Hematopoietic multipotent progenitor cell treated with erythropoietin and hydrocortisone succinate and interleukin-3 and kit ligand, for 8 days (in vitro differentiated cells): ENCODE results near the gene SARS2.

ENCODE experiments used
- DNase-seq: peaks from one replicate; pipeline ENCODE4 v3.0.0-alpha.2; 2015

SARS2 gene

DNA sequence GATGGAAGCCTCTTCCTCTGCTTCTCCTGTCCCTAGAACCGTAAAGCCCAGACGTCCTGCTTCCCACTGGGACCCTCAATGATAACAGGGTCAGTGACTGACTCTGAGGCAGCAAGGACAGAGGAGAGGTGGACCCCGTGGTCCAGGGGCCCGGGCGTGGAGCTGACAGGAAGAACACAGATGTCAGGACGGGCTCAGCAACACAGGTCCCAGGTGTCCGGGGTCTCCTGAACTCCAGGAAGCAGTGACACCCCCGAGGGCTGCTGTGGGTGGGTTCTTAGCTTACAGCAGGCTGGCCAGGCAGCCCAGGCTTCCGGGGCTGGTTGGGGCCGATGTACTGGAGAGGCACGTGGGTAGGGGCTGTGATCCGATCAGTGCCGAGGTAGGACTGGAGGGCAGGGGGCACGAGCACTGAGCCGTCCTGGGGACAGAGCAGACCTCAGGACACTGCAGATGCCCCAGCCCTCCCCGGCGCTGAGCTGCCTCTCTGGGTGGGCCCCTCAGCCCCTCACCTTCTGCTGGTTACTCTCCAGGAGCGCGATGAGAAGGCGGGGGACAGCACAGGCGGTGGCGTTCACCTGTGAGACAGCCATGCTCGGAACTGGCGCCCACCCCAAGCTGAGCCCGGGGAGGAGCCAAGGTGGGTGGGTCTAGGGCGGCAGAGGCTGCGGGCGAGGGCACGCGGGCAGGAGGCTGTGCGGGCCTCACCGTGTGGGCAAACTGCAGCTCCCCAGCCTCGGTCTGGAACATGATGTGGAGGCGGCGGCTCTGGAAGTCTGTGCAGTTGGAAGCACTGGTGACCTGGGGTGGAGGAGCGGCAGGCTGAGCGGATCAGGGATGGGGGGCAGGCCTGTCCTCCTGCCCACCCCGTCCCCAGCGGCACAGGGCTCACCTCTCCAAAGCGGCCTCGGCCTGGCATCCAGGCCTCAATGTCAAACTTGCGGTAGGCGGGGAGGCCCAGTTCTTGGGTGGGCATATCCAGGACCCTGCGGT is 14.9 kb downstream of the SARS2 start:
- DNase-seq, result no peak

DNA sequence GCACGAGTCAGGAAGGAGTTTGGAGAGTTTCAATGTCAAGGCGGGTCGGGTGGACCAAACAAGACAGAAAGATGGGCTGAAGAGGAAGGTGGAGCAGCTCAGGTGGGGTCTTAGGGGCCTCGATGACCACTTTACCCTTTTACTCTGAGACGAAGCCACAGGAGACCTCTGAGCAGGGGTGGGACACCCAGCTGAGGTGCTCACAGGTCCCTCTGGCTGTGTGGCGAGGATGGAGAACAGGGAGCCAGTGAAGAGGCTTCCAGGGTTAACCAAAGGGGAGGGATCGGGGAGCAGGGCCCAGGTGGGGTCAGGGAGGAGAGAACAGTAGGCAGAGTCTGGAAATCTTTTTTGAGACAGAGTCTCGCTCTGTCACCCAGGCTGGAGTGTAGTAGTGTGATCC is 16.6 kb downstream of the SARS2 start:
- no peak for DNase-seq

DNA sequence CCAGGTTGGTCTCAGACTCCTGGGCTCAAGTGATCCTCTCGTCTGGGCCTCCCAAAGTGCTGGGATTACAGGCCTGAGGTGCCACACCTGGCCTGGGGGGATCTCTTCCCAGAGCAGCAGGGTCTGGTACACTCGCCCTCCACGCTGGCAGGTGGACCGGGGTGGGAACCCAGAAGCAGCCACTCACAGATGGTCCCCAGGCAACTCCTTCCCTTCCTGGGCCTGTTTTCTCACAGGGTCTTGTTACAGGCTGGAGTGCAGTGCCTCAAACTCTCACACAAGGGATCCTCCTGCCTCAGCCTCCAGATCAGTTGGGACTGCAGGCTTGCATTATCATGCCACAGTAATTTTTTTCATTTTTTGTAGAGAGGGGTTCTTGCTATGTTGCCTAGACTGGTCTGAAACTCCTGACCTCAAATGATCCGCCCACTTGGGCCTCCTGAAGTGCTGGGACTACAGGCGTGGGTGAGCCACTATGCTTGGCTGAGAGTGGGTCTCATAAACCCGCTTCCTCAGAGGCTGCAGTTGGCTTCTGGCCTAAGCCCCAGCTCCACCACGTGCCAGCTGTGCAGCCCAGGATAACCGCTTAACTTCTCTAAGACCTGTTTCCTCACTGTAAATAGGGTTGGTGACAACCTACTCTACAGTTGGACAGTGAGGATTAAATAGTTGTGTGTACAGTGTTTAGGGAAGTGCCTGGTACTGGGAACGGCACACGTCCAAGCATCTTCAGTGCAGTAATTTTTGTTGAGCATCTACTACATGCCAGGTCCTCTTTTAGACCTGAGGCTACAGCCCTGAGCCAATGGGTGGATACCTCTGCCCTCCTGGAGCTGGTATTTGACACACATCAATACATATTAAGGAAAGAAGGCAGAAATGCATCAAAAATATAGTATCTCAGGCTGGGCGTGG is 17.7 kb downstream of the SARS2 start:
- peak; percentile 44 for DNase-seq

DNA sequence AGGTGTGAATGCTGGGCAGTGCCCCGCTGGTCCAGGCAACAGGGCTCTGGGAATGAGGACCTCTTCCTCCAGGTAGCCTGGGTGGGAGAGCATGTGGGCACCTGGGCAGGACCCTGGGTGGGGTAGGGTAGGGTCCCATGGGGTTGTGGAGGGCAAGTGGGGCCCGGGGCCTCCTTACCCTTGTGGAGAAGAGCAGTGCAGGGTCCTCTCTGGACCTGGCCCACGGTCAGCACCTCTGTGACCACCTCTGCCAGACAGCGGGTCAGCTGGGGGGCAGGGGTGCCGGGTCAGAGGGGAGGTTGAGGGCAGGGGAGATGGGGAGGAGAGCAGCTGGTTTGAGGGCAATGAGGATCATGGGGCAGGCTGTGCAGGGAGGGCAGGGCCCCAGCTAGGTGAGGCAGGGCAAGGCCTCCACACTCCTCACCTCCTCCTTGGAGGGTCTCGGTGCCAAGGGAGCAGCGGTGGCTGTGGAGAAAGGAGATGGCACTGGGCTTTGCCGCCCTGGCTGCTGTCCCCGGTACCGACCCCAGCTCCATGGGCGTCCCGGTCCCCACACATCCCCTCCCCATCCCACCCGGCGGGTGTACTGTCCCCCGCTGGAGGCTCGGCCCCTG is 19.1 kb downstream of the SARS2 start:
- DNase-seq, result no peak

DNA sequence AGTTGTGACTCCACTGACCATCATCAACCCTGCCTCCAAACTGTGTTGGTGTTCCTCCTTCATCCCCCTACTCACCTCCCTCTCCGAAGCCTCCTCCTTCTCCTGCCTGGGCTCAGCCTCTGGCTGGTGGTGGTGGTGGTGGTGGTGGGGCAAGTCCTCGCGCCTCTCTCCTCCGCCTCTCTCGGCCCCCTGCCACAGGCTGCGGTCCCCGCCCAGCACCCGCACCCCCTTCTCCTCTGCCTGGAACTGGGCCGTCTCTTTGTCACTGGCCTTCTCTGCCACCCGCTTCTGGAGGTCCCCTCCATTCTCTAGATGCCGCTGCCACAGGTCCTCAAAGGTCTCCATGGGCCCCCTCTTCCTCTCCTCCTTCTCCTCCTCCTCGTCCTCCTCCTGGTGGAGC is 20.1 kb downstream of the SARS2 start:
- no peak for DNase-seq

DNA sequence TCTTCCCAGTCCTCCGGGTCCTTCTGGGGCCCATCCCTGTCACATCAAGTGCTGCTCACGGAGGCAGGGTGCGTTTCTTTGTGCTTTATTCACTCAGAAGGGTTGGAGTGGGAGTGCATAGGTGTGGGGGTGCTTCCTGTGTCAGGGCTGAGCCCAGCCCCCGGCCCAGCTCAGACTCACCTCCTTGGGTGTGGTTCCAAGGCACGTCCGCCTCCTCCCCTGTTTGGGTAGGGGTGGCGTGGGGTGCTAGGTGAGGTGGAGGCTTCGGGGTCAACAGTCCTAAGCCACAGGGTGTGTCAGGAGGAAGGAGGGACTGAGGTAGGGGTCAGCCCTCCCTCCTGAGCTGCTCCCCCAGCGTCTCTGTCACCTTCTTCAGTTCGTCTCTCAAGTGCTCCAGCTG is 21.7 kb downstream of the SARS2 start:
- no peak for DNase-seq

DNA sequence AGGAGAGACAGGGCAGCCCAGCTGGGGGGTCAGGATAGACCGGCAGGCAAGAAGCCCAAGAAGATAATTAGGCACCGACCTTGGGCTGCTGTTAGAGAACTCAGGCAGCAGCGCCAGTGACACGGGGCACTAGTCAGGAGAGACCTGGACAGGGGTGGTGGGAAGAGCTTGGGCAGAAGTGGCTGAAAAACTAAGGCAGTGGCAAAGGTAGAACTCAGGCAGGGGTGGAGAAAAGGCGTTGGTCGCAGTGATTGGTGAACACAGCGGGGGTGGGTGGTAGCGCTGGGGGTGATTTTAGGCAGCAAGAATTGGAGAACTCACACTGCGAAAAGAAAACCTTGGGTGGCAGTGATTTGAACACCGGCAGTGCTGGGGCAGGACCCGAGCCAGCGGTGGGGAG is 22.9 kb downstream of the SARS2 start:
- DNase-seq, result no peak

DNA sequence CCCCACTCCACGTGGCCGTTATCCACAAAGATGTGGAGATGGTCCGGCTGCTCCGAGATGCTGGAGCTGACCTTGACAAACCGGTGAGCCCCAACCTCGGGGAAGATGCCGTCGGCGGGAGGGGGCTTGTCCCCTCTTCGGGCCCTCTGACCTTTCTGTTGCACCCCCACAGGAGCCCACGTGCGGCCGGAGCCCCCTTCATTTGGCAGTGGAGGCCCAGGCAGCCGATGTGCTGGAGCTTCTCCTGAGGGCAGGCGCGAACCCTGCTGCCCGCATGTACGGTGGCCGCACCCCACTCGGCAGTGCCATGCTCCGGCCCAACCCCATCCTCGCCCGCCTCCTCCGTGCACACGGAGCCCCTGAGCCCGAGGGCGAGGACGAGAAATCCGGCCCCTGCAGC is 23.3 kb downstream of the SARS2 start:
- DNase-seq, result no peak

DNA sequence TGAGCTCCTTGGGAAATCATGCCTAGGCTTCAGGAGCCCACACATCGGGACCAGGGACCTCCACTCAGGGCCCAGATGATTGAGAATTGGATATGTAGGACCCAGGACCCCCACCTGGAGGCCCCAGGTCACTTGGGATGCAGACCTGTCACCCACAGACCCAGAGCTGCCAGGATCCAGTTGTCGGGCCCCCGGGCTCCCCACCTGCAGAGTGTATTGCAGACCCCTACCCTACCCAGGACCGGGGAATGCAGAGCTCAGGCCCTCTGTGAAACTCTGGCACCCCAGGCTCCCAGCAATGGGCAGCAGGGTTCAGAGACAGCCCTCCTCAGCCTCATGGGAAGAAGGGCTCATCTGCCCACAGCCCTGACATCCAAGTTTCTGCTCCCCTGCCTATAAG is 24.9 kb downstream of the SARS2 start:
- DNase-seq, result no peak

DNA sequence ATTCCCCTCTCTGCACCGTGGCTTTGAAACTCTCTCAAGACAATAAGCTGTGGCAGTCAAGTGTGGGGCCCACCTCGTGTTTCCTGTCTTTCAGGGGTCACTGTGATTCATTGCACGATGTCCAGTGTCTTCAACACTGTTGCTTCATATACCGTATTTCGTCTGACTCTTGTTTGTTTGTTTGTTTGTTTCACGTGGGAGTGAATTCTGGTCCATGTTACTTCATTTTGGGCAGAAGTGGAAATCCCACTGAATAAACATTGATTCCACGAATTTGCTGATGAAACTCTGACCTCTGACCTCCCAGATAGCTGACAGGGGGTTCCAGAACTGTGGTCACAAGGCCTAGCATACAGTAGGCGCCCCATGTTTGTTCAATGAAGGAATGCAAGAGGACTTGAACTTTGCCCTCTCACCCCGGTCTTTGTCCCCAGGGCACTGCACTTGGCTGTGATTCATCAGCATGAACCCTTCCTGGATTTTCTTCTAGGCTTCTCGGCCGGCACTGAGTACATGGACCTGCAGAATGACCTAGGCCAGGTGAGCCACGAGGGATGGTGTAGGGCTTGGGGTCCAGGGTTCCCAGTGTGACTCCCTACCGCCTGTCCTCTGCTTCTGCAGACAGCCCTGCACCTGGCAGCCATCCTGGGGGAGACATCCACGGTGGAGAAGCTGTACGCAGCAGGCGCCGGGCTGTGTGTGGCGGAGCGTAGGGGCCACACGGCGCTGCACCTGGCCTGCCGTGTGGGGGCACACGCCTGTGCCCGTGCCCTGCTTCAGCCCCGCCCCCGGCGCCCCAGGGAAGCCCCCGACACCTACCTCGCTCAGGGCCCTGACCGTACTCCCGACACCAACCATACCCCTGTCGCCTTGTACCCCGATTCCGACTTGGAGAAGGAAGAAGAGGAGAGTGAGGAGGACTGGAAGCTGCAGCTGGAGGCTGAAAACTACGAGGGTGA is 25.7 kb downstream of the SARS2 start:
- no peak for DNase-seq

DNA sequence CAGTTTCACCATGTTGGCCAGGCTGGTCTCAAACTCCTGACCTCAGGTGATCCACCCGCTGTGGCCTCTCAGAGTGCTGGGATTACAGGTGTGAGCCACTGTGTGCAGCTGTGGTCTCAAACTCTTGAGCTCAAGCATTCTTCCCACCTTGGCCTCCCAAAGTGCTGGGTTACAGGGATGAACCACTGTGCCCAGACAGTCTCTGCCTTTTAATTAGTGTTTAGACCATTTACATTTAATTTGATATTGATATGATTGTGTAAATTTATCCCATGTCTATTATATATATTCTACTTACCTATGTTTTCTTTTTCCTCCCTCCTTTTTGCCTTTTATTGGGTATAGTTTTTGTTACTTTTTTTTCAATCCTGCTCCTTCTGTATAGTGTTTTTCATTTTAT is 28.9 kb downstream of the SARS2 start:
- DNase-seq, result no peak

DNA sequence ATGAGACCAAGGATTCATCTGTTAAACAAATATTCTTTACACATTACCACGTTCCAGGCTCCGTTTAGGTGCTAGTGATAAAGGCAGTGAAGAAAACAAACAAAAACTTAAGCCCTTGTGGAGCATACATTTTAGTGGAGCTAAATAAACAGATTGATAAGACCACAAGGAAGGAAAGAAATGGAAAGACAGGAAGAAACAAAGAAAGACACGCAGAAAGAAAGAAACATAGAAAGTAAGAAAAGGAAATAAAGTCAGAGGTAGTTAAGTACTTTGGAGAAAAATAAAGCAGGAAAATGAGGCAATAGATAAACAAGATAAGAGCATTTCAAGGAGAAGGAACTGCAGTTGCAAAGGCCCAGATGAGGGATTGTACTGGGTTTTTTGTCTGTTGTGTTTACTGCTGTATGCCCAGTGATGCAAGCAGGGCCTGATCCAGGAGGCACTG is 29.8 kb downstream of the SARS2 start:
- DNase-seq, result no peak

DNA sequence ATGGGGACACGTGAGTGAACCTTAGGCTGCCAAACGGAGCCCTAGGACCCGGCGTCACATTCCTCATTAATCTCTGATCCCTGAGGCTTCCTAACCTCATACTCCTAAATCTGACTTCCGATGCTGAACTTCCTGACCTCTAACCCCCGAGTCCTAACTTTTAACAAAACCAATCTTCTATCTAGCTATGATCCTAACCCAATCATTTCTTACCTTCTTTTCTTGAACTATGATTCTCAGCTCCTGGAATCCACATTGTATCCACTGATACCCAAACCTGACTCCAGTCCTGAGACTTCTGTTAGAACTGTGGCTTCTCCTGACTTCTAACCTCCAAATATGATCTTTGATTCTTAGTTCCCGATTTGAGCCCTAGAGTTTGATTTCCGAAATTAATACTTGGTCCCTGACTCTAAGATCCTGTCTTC is 30.3 kb downstream of the SARS2 start:
- DNase-seq, result no peak

DNA sequence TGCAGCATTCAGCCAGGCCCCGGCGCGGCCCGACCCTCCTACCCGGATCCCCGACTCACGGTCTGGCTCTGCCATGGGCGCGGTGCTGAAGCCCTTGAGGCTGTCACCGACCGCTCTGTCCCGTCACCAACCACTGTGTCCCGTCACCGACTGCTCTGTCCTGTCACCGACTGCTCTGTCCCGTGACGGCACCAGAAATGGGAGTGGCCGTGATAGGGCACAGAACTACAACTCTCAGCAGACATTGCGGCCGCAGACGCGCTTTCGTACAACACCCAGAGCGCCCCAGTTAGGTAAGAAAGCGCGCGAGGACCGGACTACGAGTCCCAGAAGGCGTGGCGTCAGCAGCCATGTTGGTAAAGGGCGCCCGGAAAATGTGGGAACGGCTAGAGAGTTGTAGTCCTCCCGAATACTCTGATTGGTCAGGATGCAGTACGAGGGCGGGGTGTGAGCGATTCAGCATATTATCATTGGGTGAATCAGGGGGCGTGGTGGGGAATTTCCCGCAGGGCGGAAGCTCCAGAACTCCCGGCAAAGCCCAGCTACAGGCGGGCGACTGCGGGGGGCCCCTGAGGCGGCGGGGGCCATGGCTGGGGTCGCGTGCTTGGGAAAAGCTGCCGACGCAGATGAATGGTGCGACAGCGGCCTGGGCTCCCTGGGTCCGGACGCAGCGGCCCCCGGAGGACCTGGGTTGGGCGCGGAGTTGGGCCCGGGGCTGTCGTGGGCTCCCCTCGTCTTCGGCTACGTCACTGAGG is 30.9 kb downstream of the SARS2 start, which contains the start of the genes NFKBIB and SIRT2:
TSS of gene NFKBIB (plus strand) at position 523 of the 755 bp plus-strand sequence. CDS start at position 587, 64 bp downstream.
TSS of gene SIRT2 (minus strand) at position 172 of the 755 bp plus-strand sequence. CDS start at position 75, 97 bp downstream.
- DNase-seq, result peak; percentile 100

DNA sequence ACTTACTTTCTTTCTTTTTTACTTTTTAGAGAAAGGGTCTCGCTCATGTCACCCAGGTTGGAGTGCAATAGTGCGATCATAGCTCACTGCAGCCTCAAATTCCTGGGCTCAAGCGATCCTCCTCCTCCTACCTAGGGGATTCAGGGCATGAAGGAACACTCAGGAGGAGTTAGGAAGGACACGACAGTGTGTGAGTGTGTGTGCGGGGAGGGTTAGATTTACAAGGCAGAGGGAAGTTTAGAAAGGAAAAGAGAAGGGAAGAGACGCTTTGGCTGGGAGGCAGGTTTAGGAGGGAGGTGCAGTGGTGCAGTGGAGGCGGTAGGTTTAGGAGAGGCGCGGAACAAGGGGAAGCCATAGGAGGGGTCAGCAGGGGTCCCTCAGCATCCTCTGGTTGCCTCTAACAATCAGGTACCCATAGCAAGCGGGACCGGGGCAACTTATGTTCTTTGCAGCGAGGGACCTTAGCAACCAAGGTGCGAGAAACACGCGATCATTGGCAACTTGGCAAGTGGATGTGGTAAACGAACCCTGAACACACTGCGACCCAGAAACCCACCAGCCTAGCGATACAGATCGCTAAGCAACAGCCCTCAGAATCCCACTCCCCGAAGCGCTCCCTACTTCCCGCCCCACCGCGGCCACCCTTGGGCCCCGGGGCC is 31.6 kb downstream of the SARS2 start:
- no peak for DNase-seq

DNA sequence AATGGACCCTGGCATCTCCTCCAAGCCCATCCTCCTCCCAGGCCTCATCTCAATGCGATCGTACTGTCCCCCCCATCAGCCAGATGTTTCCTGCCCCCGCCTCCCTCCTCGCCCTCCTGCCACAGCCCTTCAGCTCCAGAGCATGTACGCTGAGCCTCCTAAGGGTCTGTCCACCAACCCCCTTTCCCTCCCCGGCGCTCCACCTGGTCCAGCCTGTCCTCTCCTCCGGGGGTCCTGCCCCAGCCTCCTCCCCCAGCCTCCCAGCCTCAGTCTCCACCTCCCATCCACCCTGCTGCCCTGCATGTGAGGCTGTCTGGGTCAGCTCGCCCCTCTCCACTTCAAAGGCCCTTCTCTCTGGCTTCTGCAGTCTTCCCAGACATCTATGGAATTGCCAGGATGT is 35.6 kb downstream of the SARS2 start:
- no peak for DNase-seq

DNA sequence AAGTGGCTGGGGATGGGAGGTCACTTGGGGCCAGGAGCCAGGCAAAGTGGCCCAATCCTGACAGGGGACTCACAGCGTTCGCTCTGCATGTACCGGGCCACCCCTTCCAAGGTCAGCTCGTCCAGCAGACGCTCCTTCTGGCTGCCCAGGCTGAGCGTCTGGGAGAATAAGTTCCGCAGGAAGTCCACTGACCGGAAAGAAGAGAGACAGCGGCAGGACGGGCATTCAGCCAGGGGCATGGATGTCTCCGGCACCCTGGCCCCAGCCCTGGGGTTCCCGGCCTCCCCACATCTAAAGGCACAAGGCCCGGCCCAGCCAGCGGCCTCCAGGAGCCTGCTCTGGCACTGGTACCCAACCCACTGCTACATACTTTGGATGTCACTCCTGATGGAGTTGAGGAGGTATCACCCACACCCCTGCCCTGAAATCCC is 37.2 kb downstream of the SARS2 start:
- DNase-seq, result no peak

DNA sequence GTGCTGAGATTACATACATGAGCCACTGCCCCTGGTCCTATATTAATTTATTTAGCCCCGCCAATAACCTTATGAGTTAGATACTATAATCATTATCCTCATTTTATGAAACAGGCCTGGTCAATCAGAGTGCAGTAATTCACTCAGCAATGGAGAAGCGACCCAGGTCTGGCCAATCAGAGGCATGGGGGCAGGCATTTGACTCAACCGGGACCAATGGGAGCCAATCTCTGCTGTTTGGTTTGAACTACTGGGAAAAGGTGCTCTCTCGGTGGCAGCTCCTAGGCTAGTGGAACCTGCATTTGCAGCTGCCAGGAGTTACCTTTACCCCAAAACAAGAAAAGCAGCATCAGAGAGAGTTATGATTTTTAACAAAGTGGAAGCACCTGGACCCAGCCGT is 37.7 kb downstream of the SARS2 start:
- DNase-seq, result no peak

DNA sequence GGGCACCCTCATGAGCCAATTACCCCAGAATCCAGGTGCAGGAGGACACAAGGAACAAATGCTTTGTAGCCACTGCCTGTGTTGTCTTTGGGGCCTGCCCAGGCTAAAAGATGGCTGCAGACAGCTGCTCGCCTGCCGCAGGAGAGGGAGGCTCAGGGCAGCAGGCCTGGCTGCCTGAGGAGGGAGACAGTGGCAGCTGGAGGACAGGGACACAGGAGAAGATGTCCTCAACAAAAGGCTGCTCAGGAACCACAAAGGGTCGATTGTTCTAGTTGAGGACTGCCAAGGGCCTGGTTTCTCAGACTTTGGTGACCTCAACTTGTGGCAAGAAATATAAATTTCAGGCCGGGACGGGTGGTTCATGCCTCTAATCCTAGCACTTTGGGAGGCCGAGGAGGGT is 38.8 kb downstream of the SARS2 start:
- DNase-seq, result no peak

DNA sequence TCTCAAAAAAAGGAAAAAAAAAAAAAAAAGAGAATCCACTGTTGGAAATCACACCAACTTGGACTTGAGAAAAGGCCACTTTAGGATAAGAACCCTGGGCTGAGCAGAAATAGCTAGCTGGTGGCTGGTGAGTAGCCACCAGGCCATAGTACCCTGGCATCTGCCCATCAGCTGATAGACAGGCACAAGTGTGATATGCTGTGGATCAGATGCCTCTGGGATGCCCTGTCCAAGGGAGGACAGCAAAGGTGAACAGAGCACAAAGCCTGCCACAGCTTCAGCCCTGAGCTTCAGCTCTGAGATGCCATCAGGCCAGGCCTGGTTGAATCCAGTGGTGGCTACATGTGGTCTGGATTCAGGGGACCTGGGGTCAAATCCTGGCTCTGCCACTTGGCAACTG is 39.9 kb downstream of the SARS2 start:
- DNase-seq, result no peak
